GM12875 (cell line): ENCODE data around the gene SMARCA1.

Experiments used
- H3K4me3 ChIP-seq: one replicate; pipeline ENCODE4 v1.5.1; 2011; ENCODE audit warnings: low read depth, low read length, control low read depth
- TF ChIP-seq, protein P1 (sequence below): IDR thresholded peaks from 2 replicates; pipeline ENCODE4 v1.5.1; 2011; ENCODE audit warnings: low read depth, mild to moderate bottlenecking, control low read depth, inconsistent platforms, low read length, moderate library complexity, borderline replicate concordance; ENCODE audit not compliant: insufficient read depth

The SMARCA1 gene

DNA sequence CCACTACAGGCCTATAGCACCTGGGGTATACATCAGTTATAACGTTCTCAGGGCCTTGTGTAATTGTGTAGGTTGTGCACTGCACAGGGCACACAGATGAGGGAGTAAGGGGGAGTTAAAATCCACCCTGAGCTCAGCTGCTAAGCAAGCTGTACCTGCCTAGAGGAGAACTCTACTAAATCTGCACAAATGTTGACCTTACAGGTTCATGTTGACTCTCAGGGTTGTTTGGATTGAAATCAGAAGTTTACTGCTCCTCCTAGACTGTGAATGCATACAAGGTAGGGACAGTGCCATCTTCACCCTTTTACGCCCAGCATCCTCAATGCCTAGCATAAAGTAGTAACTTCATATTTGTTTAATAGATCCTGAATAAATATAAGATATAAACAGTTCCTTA, 89.8 kb downstream of the SMARCA1 start:
- H3K4me3 ChIP-seq = no peak overlapping the region
- TF ChIP-seq, protein P1, sequence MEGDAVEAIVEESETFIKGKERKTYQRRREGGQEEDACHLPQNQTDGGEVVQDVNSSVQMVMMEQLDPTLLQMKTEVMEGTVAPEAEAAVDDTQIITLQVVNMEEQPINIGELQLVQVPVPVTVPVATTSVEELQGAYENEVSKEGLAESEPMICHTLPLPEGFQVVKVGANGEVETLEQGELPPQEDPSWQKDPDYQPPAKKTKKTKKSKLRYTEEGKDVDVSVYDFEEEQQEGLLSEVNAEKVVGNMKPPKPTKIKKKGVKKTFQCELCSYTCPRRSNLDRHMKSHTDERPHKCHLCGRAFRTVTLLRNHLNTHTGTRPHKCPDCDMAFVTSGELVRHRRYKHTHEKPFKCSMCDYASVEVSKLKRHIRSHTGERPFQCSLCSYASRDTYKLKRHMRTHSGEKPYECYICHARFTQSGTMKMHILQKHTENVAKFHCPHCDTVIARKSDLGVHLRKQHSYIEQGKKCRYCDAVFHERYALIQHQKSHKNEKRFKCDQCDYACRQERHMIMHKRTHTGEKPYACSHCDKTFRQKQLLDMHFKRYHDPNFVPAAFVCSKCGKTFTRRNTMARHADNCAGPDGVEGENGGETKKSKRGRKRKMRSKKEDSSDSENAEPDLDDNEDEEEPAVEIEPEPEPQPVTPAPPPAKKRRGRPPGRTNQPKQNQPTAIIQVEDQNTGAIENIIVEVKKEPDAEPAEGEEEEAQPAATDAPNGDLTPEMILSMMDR = no peak

DNA sequence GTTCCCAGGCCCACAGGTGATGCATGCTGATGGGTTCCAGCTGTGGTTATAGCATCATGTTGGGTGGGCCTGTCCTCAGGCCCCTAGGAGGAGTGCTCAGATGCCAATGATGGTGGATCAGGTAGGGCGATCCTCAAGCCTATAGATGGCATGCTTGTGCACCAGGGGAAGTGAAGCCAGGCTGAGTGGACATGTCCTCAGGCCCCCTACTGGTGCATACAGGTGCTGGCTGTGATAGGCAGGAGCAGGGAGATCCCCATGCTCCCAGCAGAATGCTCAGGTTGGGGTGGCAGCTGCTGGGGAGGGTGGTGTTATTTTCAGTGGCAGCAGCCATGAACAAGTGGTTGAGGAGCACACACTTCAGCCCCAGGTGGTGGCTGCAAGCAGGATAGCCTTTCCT, 96.0 kb downstream of the SMARCA1 start:
- TF ChIP-seq, protein P1 = peak; percentile 35; the same call in 1 of the 2 replicates
- no peak overlapping the region for H3K4me3 ChIP-seq

DNA sequence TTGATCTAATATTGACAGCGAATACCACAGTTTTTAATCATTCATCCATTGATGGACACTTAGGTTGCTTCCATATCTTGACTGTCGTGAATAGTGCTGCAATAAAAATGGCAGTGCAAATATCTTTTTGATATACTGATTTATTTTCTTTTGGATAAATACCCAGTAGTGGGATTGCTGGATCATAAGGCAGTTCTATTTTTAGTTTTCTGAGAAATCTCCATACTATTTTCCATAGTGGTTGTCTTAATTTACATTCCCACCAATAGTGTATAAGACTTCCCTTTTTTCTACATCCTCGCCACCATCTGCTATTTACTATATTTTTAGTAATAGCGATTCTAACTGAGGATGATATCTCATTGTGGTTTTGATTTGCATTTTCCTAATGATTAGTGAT, 100.1 kb downstream of the SMARCA1 start:
- no peak overlapping the region for H3K4me3 ChIP-seq
- TF ChIP-seq, protein P1 = no peak

DNA sequence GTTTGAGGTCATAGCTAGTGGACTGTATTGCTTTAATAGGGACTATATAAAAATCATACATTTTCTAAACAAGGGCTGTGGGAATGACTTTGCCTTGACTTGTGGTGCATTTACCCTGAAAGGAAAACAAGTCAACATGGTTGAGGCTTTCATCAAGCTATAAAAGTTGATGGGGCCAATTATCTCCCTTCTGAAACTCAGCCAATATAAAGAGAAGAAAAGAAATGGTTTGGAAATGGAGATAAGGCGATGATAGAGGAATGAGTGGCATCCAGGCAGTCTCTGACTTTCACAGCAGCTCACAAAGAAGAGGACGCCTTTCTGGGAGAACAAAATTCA, 118.7 kb downstream of the SMARCA1 start:
- H3K4me3 ChIP-seq = no peak overlapping the region
- TF ChIP-seq, protein P1 = no peak

DNA sequence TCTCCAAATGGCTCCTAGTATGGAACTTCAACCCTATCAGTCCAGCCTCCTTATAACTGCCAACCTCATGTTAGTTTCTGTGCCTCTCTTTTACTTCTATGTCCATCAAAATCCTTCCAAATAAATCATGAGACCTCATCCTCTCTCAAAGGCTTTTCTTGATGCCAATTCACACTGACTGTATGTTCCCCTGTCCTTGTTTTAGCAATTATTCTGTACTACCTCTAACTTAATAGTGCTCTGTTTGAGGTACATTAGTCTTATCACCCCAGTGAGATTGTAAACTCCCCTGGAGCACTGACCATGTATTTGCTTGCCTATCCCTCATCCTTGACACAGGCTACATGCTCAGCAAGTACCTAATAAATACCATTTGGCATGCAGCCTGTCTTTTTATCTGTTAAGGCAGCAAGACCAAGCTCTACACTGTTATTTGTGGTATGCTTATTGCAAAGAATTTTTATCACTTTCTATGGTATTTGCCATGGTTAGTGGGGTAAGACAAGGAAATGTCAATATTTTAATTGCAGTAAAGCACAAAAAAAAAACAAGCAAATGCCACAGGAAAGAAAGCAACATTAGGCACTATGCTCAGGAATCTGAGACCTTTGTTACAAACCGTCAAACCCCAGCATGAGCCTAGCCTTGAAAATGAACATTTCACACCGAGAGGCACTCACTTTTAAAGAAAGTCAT, 119.2 kb downstream of the SMARCA1 start:
- H3K4me3 ChIP-seq = no peak overlapping the region
- TF ChIP-seq, protein P1 = no peak
